T-helper 1 cell treated with Interleukin-12 subunit alpha and Interleukin-12 subunit beta and Interleukin-4 antibody, amounts not matched to agents 30 μg/mL and 1 μg/mL, for 36 hours (primary cell): ENCODE results near the gene PAX4.

ENCODE experiments used
- H3K27ac Mint-ChIP-seq: one replicate; pipeline ENCODE4 v1.8.0; 2021; ENCODE audit warnings: mild to moderate bottlenecking, mixed read lengths
- H3K27me3 Mint-ChIP-seq: one replicate; pipeline ENCODE4 v1.8.0; 2021; ENCODE audit warnings: low read depth, mixed read lengths
- H3K36me3 Mint-ChIP-seq: one replicate; pipeline ENCODE4 v1.8.0; 2021; ENCODE audit warnings: low read depth, mixed read lengths
- H3K4me1 Mint-ChIP-seq: one replicate; pipeline ENCODE4 v1.8.0; 2021; ENCODE audit warnings: low read depth, mixed read lengths
- H3K4me3 Mint-ChIP-seq: one replicate; pipeline ENCODE4 v1.8.0; 2021; ENCODE audit warnings: mild to moderate bottlenecking, moderate library complexity, mixed read lengths
- H3K9me3 Mint-ChIP-seq: one replicate; pipeline ENCODE4 v1.8.0; 2021; ENCODE audit warnings: mixed read lengths

Gene PAX4

DNA sequence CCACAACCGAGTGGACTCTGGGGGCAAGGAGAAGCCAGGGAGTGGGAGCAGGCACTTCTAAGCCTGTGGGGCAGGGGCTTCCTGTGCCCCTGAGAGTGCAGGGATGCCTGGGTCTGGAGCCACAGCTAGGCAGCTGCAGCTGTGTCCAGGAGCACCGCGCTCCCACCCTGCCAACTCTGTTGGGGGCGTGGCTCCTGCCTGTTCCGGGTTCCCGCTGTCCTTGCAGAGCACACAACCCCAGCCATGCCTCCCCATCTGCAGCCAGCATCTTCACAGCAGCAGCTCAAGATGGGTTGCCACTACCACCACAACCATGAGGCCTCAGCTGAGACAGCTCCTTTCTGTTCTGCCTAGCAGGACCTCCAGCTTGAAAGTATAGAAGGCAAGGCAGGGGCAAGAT, 8.6 kb downstream of the PAX4 start:
- Mint-ChIP-seq H3K9me3 (no peaks in the 10 kb centered on the region), H3K36me3 (peaks cover 1% of the 10 kb centered on the region), H3K4me1 (no peaks in the 10 kb centered on the region), H3K27ac (no peak overlapping the region), H3K27me3 (peaks cover 4% of the 10 kb centered on the region), H3K4me3 (no peak overlapping the region)

GRCh38 chr7:127608446-127608845, 9.5 kb downstream of the PAX4 start:
- no peak overlapping the region for H3K27ac Mint-ChIP-seq
- no peak overlapping the region for H3K4me3 Mint-ChIP-seq
- H3K27me3 Mint-ChIP-seq: no peaks in the 10 kb centered on the region
- no peaks in the 10 kb centered on the region for H3K9me3 Mint-ChIP-seq
- H3K36me3 Mint-ChIP-seq: peaks cover 1% of the 10 kb centered on the region
- no peaks in the 10 kb centered on the region for H3K4me1 Mint-ChIP-seq

GRCh38 chr7:127600885-127601284, 17.1 kb downstream of the PAX4 start:
- Mint-ChIP-seq H3K36me3 (no peaks in the 10 kb centered on the region), H3K27me3 (peaks cover 9% of the 10 kb centered on the region), H3K9me3 (no peaks in the 10 kb centered on the region), H3K4me3 (no peak overlapping the region), H3K4me1 (peaks cover 2% of the 10 kb centered on the region), H3K27ac (no peak overlapping the region)

DNA sequence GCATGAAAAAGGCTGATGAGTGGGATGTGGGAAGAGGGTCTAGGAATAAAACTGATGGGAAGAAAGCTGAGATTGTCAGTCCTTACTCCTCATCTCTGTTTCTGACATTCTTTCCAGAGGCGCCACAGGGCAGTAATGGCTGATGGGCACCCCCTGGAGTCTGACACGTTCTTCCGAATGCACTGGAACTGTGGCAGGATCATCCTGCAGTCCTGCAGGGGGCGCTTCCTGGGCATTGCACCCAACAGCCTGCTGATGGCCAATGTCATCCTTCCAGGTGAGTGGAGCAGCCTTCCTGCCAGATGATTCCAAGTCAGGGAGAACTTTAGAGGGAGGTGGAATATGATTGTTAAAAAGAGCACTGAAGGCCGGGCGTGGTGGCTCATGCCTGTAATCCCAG, 19.6 kb downstream of the PAX4 start:
- Mint-ChIP-seq H3K27ac (no peak overlapping the region), H3K4me3 (no peak overlapping the region), H3K9me3 (no peaks in the 10 kb centered on the region), H3K4me1 (peaks cover 4% of the 10 kb centered on the region), H3K36me3 (no peaks in the 10 kb centered on the region), H3K27me3 (peaks cover 9% of the 10 kb centered on the region)

DNA sequence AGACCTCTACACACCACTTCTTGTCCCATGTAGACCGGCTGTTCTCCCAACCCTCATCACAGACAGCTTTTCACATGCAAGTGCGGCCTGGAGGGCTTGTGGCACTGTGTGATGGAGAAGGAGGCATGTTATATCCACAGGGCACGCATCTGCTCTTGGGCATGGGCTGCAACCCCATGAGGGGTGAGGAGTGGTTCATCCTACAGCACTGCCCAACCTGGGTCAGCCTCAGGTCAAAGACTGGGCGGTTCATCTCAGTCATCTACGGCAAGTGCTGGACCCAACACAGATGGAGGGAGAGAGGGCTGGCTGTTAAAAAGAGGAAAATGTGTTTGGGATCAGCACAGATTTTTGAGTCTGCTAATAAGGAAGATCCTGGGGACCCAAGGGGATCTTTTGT, 22.2 kb downstream of the PAX4 start:
- Mint-ChIP-seq H3K27ac (no peak overlapping the region), H3K27me3 (peaks cover 9% of the 10 kb centered on the region), H3K9me3 (no peaks in the 10 kb centered on the region), H3K36me3 (peaks cover 12% of the 10 kb centered on the region), H3K4me3 (no peak overlapping the region), H3K4me1 (peaks cover 6% of the 10 kb centered on the region)

GRCh38 chr7:127594490-127594889, 23.5 kb downstream of the PAX4 start:
- H3K27me3 Mint-ChIP-seq: peaks cover 9% of the 10 kb centered on the region
- H3K9me3 Mint-ChIP-seq: no peaks in the 10 kb centered on the region
- no peak overlapping the region for H3K27ac Mint-ChIP-seq
- no peak overlapping the region for H3K4me3 Mint-ChIP-seq
- peaks cover 11% of the 10 kb centered on the region for H3K4me1 Mint-ChIP-seq
- peaks cover 18% of the 10 kb centered on the region for H3K36me3 Mint-ChIP-seq

- peaks cover 12% of the 10 kb centered on the region for H3K4me1 Mint-ChIP-seq
- H3K27me3 Mint-ChIP-seq: peaks cover 4% of the 10 kb centered on the region
- peaks cover 18% of the 10 kb centered on the region for H3K36me3 Mint-ChIP-seq
- no peaks in the 10 kb centered on the region for H3K9me3 Mint-ChIP-seq
- H3K4me3 Mint-ChIP-seq: no peak overlapping the region
- H3K27ac Mint-ChIP-seq: no peak overlapping the region
These were observed 25.4 kb downstream of the PAX4 start for GRCh38 chr7:127592550-127592949.

- H3K36me3 Mint-ChIP-seq: peaks cover 18% of the 10 kb centered on the region
- no peak overlapping the region for H3K4me3 Mint-ChIP-seq
- H3K27ac Mint-ChIP-seq: no peak overlapping the region
- H3K4me1 Mint-ChIP-seq: peaks cover 13% of the 10 kb centered on the region
- H3K27me3 Mint-ChIP-seq: no peaks in the 10 kb centered on the region
- H3K9me3 Mint-ChIP-seq: no peaks in the 10 kb centered on the region
These were observed 26.4 kb downstream of the PAX4 start for GRCh38 chr7:127591591-127591990.

DNA sequence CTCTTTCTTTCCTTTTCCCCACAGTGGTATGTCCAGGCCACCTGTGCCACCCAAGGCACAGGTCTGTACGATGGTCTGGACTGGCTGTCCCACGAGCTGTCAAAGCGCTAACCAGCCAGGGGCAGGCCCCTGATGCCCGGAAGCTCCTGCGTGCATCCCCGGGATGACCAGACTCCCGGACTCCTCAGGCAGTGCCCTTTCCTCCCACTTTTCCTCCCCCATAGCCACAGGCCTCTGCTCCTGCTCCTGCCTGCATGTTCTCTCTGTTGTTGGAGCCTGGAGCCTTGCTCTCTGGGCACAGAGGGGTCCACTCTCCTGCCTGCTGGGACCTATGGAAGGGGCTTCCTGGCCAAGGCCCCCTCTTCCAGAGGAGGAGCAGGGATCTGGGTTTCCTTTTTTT, 26.8 kb downstream of the PAX4 start:
- peaks cover 18% of the 10 kb centered on the region for H3K36me3 Mint-ChIP-seq
- H3K27me3 Mint-ChIP-seq: no peaks in the 10 kb centered on the region
- peaks cover 15% of the 10 kb centered on the region for H3K4me1 Mint-ChIP-seq
- H3K27ac Mint-ChIP-seq: no peak overlapping the region
- no peak overlapping the region for H3K4me3 Mint-ChIP-seq
- no peaks in the 10 kb centered on the region for H3K9me3 Mint-ChIP-seq

DNA sequence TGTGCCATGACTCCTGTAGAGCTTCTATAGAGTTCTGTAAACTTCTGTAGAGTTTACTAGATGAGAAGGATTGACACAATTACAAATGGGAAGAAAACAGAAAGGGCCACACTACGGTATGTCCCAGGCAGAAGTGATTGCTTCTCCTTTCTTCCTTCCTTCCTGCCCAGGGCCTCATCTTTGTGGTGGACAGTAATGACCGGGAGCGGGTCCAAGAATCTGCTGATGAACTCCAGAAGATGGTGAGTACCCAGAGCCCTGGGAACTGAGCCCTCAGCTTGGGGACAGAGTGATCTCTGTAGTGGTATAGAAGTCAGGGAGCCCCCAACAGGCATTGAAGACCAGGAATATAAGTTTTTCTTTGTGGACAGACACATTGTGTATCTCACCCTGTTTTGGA, 28.0 kb downstream of the PAX4 start:
- H3K4me1 Mint-ChIP-seq: peaks cover 21% of the 10 kb centered on the region
- H3K36me3 Mint-ChIP-seq: peaks cover 18% of the 10 kb centered on the region
- no peaks in the 10 kb centered on the region for H3K27me3 Mint-ChIP-seq
- H3K27ac Mint-ChIP-seq: peak overlapping the region; percentile 89
- peak overlapping the region; percentile 93 for H3K4me3 Mint-ChIP-seq
- no peaks in the 10 kb centered on the region for H3K9me3 Mint-ChIP-seq

DNA sequence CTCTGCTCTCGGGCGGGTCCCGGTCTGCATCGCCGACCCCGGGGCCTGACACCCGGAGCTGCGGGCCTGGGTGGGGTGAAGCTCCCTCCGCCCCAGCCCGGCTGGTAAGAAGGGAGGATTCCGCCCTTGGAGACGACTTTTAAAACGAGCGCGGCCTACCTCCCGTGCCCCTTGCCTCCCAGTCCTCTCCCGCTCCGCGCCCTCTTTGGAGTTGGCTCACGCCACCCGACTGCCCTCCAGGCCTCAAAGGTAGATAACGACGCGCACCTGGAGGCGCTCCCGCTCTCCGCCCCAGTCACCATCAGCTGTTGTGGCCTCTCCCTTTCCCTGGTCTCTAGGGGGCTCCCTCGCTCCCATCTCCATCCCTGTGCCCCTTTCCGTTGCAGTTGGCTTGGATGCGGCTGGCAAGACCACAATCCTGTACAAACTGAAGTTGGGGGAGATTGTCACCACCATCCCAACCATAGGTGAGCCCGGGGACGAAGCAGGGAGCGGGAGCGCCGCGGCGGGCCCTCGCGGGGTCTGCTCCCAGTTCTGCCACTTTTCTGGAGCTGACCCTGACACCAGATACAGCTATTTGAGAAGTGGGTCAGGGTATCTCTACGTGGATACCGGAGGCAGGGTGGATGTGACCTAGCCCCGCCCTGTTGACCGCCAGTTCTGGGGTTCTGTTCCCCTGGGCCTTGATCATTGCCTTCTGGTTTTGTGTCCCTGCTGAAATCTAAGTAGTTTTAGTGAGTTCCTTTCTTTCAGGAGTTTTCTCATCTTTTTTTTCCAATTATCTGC, 29.1 kb downstream of the PAX4 start:
- H3K36me3 Mint-ChIP-seq: peaks cover 22% of the 10 kb centered on the region
- H3K4me1 Mint-ChIP-seq: peaks cover 28% of the 10 kb centered on the region
- H3K4me3 Mint-ChIP-seq: peak overlapping the region; percentile 93
- H3K27me3 Mint-ChIP-seq: no peaks in the 10 kb centered on the region
- H3K27ac Mint-ChIP-seq: peak overlapping the region; percentile 89
- H3K9me3 Mint-ChIP-seq: no peaks in the 10 kb centered on the region

DNA sequence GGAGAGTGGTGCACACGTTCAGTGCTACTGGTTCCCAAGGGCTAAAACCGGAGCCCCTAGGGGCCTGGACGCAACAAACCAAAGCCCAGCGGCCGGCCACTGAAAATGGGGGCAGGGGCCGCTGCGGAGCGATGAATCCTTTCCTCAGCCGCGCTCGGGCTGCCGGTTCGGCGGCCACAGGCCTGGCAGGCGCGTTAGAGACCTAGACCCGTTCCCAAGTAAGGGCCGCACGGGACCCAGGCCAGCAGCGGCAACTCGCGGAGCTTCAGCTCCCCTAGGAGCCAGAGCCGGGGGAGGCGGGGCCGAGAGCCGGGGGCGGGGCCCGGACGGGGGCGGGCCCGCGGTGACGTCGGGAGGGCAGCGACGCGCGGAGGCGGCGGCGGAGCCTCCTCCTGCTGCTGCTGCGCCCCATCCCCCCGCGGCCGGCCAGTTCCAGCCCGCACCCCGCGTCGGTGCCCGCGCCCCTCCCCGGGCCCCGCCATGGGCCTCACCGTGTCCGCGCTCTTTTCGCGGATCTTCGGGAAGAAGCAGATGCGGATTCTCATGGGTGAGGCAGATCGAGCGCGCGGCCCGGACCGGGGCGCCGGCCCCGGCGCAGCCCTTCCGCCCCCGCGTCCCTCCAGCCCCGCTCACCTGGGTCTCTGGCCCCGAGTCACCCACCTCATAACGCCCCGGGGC, 29.8 kb downstream of the PAX4 start, which contains the start of gene ARF5:
ARF5 (plus strand) TSS at position 393 of the 678 bp plus-strand sequence; CDS start at position 481, 88 bp downstream.
- Mint-ChIP-seq H3K36me3 (peaks cover 22% of the 10 kb centered on the region), H3K27me3 (no peaks in the 10 kb centered on the region), H3K4me3 (peak within 1 kb of the TSS; percentile 93), H3K27ac (peak within 1 kb of the TSS; percentile 89), H3K9me3 (no peaks in the 10 kb centered on the region), H3K4me1 (peaks cover 35% of the 10 kb centered on the region)

- Mint-ChIP-seq H3K27ac (no peak overlapping the region), H3K9me3 (no peaks in the 10 kb centered on the region), H3K4me1 (peaks cover 40% of the 10 kb centered on the region), H3K27me3 (no peaks in the 10 kb centered on the region), H3K36me3 (peaks cover 27% of the 10 kb centered on the region), H3K4me3 (peak overlapping the region; percentile 93)
These were observed 30.3 kb downstream of the PAX4 start for GRCh38 chr7:127587663-127588018.

GRCh38 chr7:127586346-127586745, 31.6 kb downstream of the PAX4 start:
- H3K4me1 Mint-ChIP-seq: peaks cover 46% of the 10 kb centered on the region
- H3K36me3 Mint-ChIP-seq: peaks cover 27% of the 10 kb centered on the region
- H3K27me3 Mint-ChIP-seq: no peaks in the 10 kb centered on the region
- peak overlapping the region; percentile 93 for H3K4me3 Mint-ChIP-seq
- H3K9me3 Mint-ChIP-seq: no peaks in the 10 kb centered on the region
- no peak overlapping the region for H3K27ac Mint-ChIP-seq
